Natural killer cell (primary cell): ENCODE measurements around the gene VIPR2. TPM values are rescaled to one million over a fixed set of nuclear protein-coding genes. Genes with fewer than 3 reads are reported as not detected.

ENCODE experiments used
- ATAC-seq, 3 donors: fragments of 150-1000 bp in 2 of 3; fragments of 200-7000 bp in 1 of 3; cut with Tn5 transposase; 1 replicate in 1 of 3; 2 replicates in 2 of 3; pipeline ENCODE4 v1.10.0; 2021; ENCODE audit warnings: mild to moderate bottlenecking in 2 of 3, moderate library complexity in 2 of 3
- DNase-seq, 2 donors: peaks; one replicate each; pipeline versions ENCODE4 v3.0.0 to v3.0.0-alpha.2; 2013 to 2021; ENCODE audit warnings: mixed read lengths in 1 of 2
- H3K27ac ChIP-seq: one replicate; pipeline ENCODE4 v1.5.1; 2013; ENCODE audit warnings: mild to moderate bottlenecking, low read length
- H3K27me3 ChIP-seq: one replicate; pipeline ENCODE4 v1.6.1; 2013; ENCODE audit warnings: low read length; ENCODE audit not compliant: control insufficient read depth, insufficient read depth
- H3K36me3 ChIP-seq: one replicate; pipeline ENCODE4 v1.6.1; 2013; ENCODE audit warnings: low read length; ENCODE audit not compliant: control insufficient read depth, insufficient read depth
- H3K4me1 ChIP-seq: one replicate; pipeline ENCODE4 v1.6.1; 2013; ENCODE audit warnings: low read length; ENCODE audit not compliant: control insufficient read depth, insufficient read depth
- H3K4me3 ChIP-seq: one replicate; pipeline ENCODE4 v1.5.1; 2013; ENCODE audit warnings: low read length
- H3K9me3 ChIP-seq: one replicate; pipeline ENCODE4 v1.6.1; 2013; ENCODE audit warnings: low read length; ENCODE audit not compliant: control insufficient read depth, insufficient read depth
- H3K27ac Mint-ChIP-seq, 2 donors: one replicate each; pipeline ENCODE4 v1.8.0; 2022; ENCODE audit warnings: mild to moderate bottlenecking in 2 of 2, mixed read lengths in 2 of 2, moderate library complexity in 1 of 2
- H3K27me3 Mint-ChIP-seq, 2 donors: one replicate each; pipeline ENCODE4 v1.8.0; 2022; ENCODE audit warnings: low read depth in 2 of 2, mixed read lengths in 2 of 2
- H3K36me3 Mint-ChIP-seq: one replicate; pipeline ENCODE4 v1.8.0; 2022; ENCODE audit warnings: mixed read lengths
- H3K4me1 Mint-ChIP-seq, 2 donors: one replicate each; pipeline ENCODE4 v1.8.0; 2022; ENCODE audit warnings: mixed read lengths in 2 of 2
- H3K4me3 Mint-ChIP-seq: one replicate; pipeline ENCODE4 v1.8.0; 2022; ENCODE audit warnings: mild to moderate bottlenecking, moderate library complexity, mixed read lengths
- H3K9me3 Mint-ChIP-seq, 2 donors: one replicate each; pipeline ENCODE4 v1.8.0; 2022; ENCODE audit warnings: mixed read lengths in 2 of 2
- WGBS: methylation state at CpG from one replicate; pipeline ENCODE4 v1.1.7; 2013; ENCODE audit warnings: missing lambda C conversion rate; ENCODE audit not compliant: insufficient coverage; 5-methylcytosine and 5-hydroxymethylcytosine counted together
- intact Hi-C: fragments of 100-400 bp; cut with micrococcal nuclease; formaldehyde crosslinking; loops from one replicate; pipeline ENCODE4 v1.14.2; 2022
- total RNA-seq, 4 donors: library from RNA; stranded (reverse); fragments of 120-200 nt in 1 of 4; gene quantifications; one replicate each; pipeline versions ENCODE4 v1.2.3 to v1.2.4, GENCODE V29; 2013 to 2022
- TF ChIP-seq, protein P1 (sequence below): fragments of 200-600 bp; IDR thresholded peaks from one replicate; pipeline ENCODE4 v1.8.0; 2022; ENCODE audit warnings: antibody characterized with exemption

The VIPR2 gene
- total RNA-seq, 3 donors from 2014 or later (not counting 1 experiment from before 2014, with no cell fraction given), result 2.2 to 4.9 (median 4.7) TPM

DNA sequence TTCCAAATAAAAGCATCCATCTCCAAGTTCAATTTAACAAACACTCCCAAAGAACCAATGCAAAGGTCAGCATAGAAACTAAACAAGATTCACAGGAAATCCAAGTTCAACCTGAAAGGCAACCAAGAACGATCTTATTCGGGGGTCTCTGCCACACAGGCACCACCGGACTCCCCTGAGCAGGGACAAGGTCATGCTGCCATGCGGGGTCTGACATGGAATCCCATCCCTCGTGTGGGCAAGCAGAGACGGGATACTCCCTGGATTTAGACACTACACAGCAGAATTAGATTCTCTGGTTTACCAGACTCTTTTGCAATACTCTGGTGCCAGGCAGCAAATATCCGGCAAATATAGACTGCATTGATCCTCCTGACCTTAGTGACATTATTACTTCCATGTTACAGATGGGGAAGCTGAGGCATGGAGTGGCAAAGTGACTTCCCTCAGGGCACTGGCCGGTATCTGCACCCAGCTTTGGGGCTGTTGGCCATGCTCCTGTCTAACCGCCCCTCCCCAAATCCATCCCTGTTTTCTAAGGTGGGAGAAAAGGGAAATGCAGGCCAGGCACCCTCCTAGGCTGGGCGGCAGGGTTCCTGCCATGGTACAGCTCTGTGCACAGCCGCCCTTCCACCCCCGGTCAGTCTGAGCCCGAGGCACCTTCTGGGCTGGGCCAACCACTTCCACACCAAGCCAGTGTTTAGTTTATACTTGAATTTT is 111.8 kb downstream of the VIPR2 start:
- peaks cover 12 to 16% of the 10 kb centered on the region in 2 donors for H3K27me3 Mint-ChIP-seq
- ATAC-seq (no peak), DNase-seq (no peak)
- no peak overlapping the region for H3K4me3 ChIP-seq
- no peaks in the 10 kb centered on the region for H3K36me3 ChIP-seq
- H3K4me1 Mint-ChIP-seq, result peaks cover 9 to 10% of the 10 kb centered on the region in 2 donors
- H3K4me3 Mint-ChIP-seq, result no peak overlapping the region
- no peaks in the 10 kb centered on the region for H3K36me3 Mint-ChIP-seq
- no peak overlapping the region for H3K27ac ChIP-seq
- TF ChIP-seq, protein P1, sequence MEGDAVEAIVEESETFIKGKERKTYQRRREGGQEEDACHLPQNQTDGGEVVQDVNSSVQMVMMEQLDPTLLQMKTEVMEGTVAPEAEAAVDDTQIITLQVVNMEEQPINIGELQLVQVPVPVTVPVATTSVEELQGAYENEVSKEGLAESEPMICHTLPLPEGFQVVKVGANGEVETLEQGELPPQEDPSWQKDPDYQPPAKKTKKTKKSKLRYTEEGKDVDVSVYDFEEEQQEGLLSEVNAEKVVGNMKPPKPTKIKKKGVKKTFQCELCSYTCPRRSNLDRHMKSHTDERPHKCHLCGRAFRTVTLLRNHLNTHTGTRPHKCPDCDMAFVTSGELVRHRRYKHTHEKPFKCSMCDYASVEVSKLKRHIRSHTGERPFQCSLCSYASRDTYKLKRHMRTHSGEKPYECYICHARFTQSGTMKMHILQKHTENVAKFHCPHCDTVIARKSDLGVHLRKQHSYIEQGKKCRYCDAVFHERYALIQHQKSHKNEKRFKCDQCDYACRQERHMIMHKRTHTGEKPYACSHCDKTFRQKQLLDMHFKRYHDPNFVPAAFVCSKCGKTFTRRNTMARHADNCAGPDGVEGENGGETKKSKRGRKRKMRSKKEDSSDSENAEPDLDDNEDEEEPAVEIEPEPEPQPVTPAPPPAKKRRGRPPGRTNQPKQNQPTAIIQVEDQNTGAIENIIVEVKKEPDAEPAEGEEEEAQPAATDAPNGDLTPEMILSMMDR, result no peak
- intact Hi-C loops, result no loop called here
- H3K9me3 Mint-ChIP-seq, result no peaks in the 10 kb centered on the region
- H3K4me1 ChIP-seq, result peaks cover 20% of the 10 kb centered on the region
- WGBS, result 95% methylated on average over 11 of the region's 13 CpGs
- peaks cover 10% of the 10 kb centered on the region for H3K27me3 ChIP-seq
- H3K9me3 ChIP-seq, result no peaks in the 10 kb centered on the region
- H3K27ac Mint-ChIP-seq, result no peak overlapping the region

DNA sequence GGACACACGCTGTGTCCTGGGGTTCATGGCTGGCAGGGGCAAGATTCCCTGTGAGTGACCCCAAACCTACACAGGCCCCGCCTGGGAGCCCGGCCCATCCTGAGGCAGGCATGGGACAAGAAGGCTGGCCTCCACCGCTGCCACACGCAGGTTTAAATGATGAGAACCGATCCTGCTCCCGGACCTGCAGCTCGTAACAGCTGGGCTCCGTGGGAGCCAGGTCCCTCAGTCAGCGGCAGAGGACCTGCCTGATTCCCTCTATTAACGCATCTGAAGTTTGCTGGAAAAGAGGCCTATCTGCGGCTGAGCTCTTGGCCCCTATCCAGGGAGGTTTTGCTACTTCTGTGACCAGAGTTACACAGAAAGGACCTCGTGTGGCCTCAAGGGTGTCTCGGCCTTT is 112.3 kb downstream of the VIPR2 start:
- Mint-ChIP-seq H3K9me3 (no peaks in the 10 kb centered on the region), H3K27me3 (peaks cover 12 to 16% of the 10 kb centered on the region in 2 donors), H3K4me3 (no peak overlapping the region), H3K4me1 (peaks cover 9 to 10% of the 10 kb centered on the region in 2 donors), H3K36me3 (no peaks in the 10 kb centered on the region), H3K27ac (no peak overlapping the region)
- DNase-seq (no peak), ATAC-seq (no peak)
- no peak overlapping the region for H3K4me3 ChIP-seq
- no peaks in the 10 kb centered on the region for H3K36me3 ChIP-seq
- WGBS, result 83% methylated on average over 14 of the region's 14 CpGs
- H3K27me3 ChIP-seq, result peaks cover 10% of the 10 kb centered on the region
- TF ChIP-seq, protein P1, result no peak
- H3K4me1 ChIP-seq, result peaks cover 20% of the 10 kb centered on the region
- H3K9me3 ChIP-seq, result no peaks in the 10 kb centered on the region
- intact Hi-C loops, result no loop called here
- no peak overlapping the region for H3K27ac ChIP-seq

- Histone ChIP-seq H3K27ac (no peak overlapping the region), H3K36me3 (no peaks in the 10 kb centered on the region), H3K4me3 (no peak overlapping the region), H3K4me1 (peaks cover 14% of the 10 kb centered on the region), H3K9me3 (no peaks in the 10 kb centered on the region), H3K27me3 (peaks cover 10% of the 10 kb centered on the region)
- no peak overlapping the region for H3K27ac Mint-ChIP-seq
- no peaks in the 10 kb centered on the region for H3K9me3 Mint-ChIP-seq
- H3K4me1 Mint-ChIP-seq, result peaks cover 9 to 10% of the 10 kb centered on the region in 2 donors
- intact Hi-C loops, result no loop called here
- peaks cover 12 to 16% of the 10 kb centered on the region in 2 donors for H3K27me3 Mint-ChIP-seq
- WGBS, result 91% methylated on average over 17 of the region's 17 CpGs
- no peaks in the 10 kb centered on the region for H3K36me3 Mint-ChIP-seq
- ATAC-seq (no peak), DNase-seq (peak in 1 of 2 donors; percentile 7)
- TF ChIP-seq, protein P1, result no peak
- H3K4me3 Mint-ChIP-seq, result peak overlapping the region; percentile 37
Measured at GRCh38 chr7:159031750-159032149, 112.9 kb downstream of the VIPR2 start.
